SK-N-MC (cell line): ENCODE results near the gene MYH9.

Experiments
- DNase-seq: peaks from one replicate; pipeline ENCODE4 v3.0.0-alpha.2; 2011; ENCODE audit warnings: low read depth, low spot score
- H3K27ac ChIP-seq: fragments of 200-600 bp; sonication (generic); 2 replicates; pipeline ENCODE4 v1.5.1; 2016; ENCODE audit warnings: mixed run types
- H3K36me3 ChIP-seq: fragments of 200-600 bp; sonication (generic); 2 replicates; pipeline ENCODE4 v1.6.1; 2017; ENCODE audit warnings: antibody characterized with exemption, low read length, mixed read lengths; ENCODE audit not compliant: insufficient read depth
- H3K4me3 ChIP-seq: fragments of 200-600 bp; sonication (generic); 2 replicates; pipeline ENCODE4 v1.5.1; 2016
- H3K9ac ChIP-seq: fragments of 200-600 bp; sonication (generic); 2 replicates; pipeline ENCODE4 v1.8.0; 2017; ENCODE audit warnings: mixed run types, mixed read lengths; ENCODE audit not compliant: insufficient read length
- H3K9me3 ChIP-seq: fragments of 200-600 bp; sonication (generic); 2 replicates; pipeline ENCODE4 v1.6.1; 2017; ENCODE audit warnings: low read depth, mild to moderate bottlenecking, antibody characterized with exemption, low read length, moderate library complexity, mixed read lengths
- EZH2 ChIP-seq: fragments of 200-600 bp; sonication (generic); IDR thresholded peaks from one replicate; pipeline ENCODE4 v1.6.1; 2017; ENCODE audit warnings: antibody characterized with exemption
- FOXP2 ChIP-seq: optimal IDR thresholded peaks from 2 replicates; pipeline ENCODE3; 2011; ENCODE audit warnings: mild to moderate bottlenecking, moderate library complexity; ENCODE audit not compliant: insufficient read depth; ENCODE audit errors: extremely low read length, control extremely low read depth
- POLR2AphosphoS5 ChIP-seq: IDR thresholded peaks from 2 replicates; pipeline ENCODE4 v1.6.1; 2012; ENCODE audit warnings: mild to moderate bottlenecking, low read depth, low read length, borderline replicate concordance

MYH9 gene

GRCh38 chr22:36405671-36406538 is 18.1 kb upstream of the MYH9 start:
- no peak for DNase-seq
- H3K27ac ChIP-seq = no peak overlapping the region

GRCh38 chr22:36405221-36405661 is 17.5 kb upstream of the MYH9 start:
- no peak for DNase-seq
- Histone ChIP-seq H3K9me3 (no peaks in the 10 kb centered on the region), H3K4me3 (no peak overlapping the region), H3K27ac (no peak overlapping the region), H3K36me3 (no peaks in the 10 kb centered on the region), H3K9ac (no peak overlapping the region)
- no peak for TF ChIP-seq FOXP2

More at GRCh38 chr22:36405671-36406538, 18.1 kb upstream of the MYH9 start:
- TF ChIP-seq EZH2 (no peak), FOXP2 (no peak), POLR2AphosphoS5 (no peak)
- no peaks in the 10 kb centered on the region for H3K9me3 ChIP-seq
- H3K36me3 ChIP-seq = no peaks in the 10 kb centered on the region
- H3K9ac ChIP-seq = no peak overlapping the region
- no peak overlapping the region for H3K4me3 ChIP-seq

GRCh38 chr22:36404446-36404845 is 16.7 kb upstream of the MYH9 start:
- no peak for DNase-seq
- TF ChIP-seq EZH2 (no peak), FOXP2 (no peak), POLR2AphosphoS5 (no peak)
- H3K4me3 ChIP-seq = no peak overlapping the region
- H3K9ac ChIP-seq = no peak overlapping the region
- no peaks in the 10 kb centered on the region for H3K9me3 ChIP-seq
- no peak overlapping the region for H3K27ac ChIP-seq
- H3K36me3 ChIP-seq = no peaks in the 10 kb centered on the region

GRCh38 chr22:36399472-36399778 is 11.7 kb upstream of the MYH9 start:
- no peak overlapping the region for H3K27ac ChIP-seq
- no peaks in the 10 kb centered on the region for H3K36me3 ChIP-seq
- TF ChIP-seq EZH2 (no peak), FOXP2 (no peak), POLR2AphosphoS5 (no peak)
- no peaks in the 10 kb centered on the region for H3K9me3 ChIP-seq
- no peak for DNase-seq
- no peak overlapping the region for H3K4me3 ChIP-seq
- no peak overlapping the region for H3K9ac ChIP-seq

- TF ChIP-seq POLR2AphosphoS5 = no peak
- TF ChIP-seq EZH2 = no peak
- TF ChIP-seq FOXP2 = no peak
- H3K9ac ChIP-seq = no peak overlapping the region
Measured at GRCh38 chr22:36398601-36399471, 11.1 kb upstream of the MYH9 start.

GRCh38 chr22:36397131-36398093 is 9.6 kb upstream of the MYH9 start:
- Histone ChIP-seq H3K36me3 (no peaks in the 10 kb centered on the region), H3K9ac (no peak overlapping the region), H3K9me3 (no peaks in the 10 kb centered on the region), H3K27ac (no peak overlapping the region), H3K4me3 (no peak overlapping the region)
- no peak for DNase-seq
- TF ChIP-seq FOXP2 (no peak), POLR2AphosphoS5 (no peak), EZH2 (no peak)

More at GRCh38 chr22:36398601-36399471, 11.1 kb upstream of the MYH9 start:
- no peak overlapping the region for H3K4me3 ChIP-seq
- no peaks in the 10 kb centered on the region for H3K9me3 ChIP-seq
- no peak for DNase-seq
- H3K36me3 ChIP-seq = no peaks in the 10 kb centered on the region
- no peak overlapping the region for H3K27ac ChIP-seq

GRCh38 chr22:36395915-36396314 is 8.1 kb upstream of the MYH9 start:
- Histone ChIP-seq H3K9me3 (no peaks in the 10 kb centered on the region), H3K4me3 (no peak overlapping the region), H3K9ac (no peak overlapping the region), H3K27ac (no peak overlapping the region), H3K36me3 (no peaks in the 10 kb centered on the region)
- no peak for TF ChIP-seq FOXP2
- TF ChIP-seq EZH2 = no peak
- TF ChIP-seq POLR2AphosphoS5 = no peak
- no peak for DNase-seq
